GM13977 (cell line): ENCODE data around the gene HMX1.

Source experiments
- DNase-seq: peaks from one replicate; pipeline ENCODE4 v3.0.0; 2012; ENCODE audit warnings: low spot score
- in situ Hi-C: fragments of 300-500 bp; cut with MboI; formaldehyde crosslinking; loops from one replicate; pipeline ENCODE4 v1.12.0; 2022; ENCODE audit warnings: low sequenced_read_pairs, low pct_unique_long_range_greater_than_20kb, mixed read lengths, inconsistent platforms; ENCODE audit not compliant: unreplicated experiment
- TF ChIP-seq, protein P1 (sequence below): IDR thresholded peaks from 2 replicates; pipeline ENCODE4 v1.5.1; 2012; ENCODE audit warnings: mild to moderate bottlenecking, control low read depth; ENCODE audit not compliant: insufficient read depth; ENCODE audit errors: extremely low read depth, missing control alignments

Gene HMX1

DNA sequence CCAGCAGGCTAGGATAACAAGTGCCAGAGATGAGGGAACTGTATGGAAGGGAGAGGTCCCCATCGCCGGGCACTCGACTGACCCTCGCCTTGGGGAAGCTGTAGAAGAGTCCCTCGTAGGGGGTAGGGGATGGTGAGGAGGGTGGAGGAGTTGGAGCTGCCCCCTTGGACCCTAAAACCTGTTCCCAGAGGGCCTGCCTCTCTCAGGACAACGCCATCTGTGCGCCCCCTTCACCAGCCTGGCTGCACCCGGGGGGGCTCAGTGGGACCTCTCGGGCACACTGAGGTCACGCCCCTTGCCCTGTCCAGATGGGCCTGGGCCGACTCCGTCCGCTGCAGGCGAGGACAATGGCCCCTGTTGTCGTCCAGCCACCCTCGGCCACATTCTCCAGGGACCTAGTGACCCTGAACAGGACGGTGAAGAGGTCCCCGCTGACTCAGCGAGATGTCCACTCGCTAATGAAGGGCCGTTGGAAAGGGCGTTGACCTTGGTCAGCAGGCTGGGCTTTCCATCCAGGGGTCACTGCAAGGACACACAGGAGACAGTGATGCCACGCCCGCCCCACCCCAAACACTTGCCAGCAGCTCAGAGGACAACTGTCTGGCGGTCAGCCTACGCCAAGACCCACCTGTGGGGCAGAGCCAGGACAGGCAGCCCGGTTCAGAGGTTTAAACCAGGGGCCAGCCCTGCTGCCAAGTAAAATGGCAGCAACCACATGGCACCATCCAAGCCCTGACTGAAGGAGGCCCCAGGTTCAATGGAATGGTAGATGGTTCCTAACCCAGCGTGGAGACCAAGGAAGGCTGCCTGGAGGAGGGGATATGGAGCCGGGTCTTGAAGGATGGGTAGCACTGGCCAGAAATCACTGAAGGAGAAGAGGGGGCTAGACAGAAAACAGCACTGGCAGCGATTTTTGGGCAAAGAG is 51.2 kb downstream of the HMX1 start:
- DNase-seq: no peak
- in situ Hi-C loops: no loop called here
- TF ChIP-seq, protein P1, sequence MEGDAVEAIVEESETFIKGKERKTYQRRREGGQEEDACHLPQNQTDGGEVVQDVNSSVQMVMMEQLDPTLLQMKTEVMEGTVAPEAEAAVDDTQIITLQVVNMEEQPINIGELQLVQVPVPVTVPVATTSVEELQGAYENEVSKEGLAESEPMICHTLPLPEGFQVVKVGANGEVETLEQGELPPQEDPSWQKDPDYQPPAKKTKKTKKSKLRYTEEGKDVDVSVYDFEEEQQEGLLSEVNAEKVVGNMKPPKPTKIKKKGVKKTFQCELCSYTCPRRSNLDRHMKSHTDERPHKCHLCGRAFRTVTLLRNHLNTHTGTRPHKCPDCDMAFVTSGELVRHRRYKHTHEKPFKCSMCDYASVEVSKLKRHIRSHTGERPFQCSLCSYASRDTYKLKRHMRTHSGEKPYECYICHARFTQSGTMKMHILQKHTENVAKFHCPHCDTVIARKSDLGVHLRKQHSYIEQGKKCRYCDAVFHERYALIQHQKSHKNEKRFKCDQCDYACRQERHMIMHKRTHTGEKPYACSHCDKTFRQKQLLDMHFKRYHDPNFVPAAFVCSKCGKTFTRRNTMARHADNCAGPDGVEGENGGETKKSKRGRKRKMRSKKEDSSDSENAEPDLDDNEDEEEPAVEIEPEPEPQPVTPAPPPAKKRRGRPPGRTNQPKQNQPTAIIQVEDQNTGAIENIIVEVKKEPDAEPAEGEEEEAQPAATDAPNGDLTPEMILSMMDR: no peak

DNA sequence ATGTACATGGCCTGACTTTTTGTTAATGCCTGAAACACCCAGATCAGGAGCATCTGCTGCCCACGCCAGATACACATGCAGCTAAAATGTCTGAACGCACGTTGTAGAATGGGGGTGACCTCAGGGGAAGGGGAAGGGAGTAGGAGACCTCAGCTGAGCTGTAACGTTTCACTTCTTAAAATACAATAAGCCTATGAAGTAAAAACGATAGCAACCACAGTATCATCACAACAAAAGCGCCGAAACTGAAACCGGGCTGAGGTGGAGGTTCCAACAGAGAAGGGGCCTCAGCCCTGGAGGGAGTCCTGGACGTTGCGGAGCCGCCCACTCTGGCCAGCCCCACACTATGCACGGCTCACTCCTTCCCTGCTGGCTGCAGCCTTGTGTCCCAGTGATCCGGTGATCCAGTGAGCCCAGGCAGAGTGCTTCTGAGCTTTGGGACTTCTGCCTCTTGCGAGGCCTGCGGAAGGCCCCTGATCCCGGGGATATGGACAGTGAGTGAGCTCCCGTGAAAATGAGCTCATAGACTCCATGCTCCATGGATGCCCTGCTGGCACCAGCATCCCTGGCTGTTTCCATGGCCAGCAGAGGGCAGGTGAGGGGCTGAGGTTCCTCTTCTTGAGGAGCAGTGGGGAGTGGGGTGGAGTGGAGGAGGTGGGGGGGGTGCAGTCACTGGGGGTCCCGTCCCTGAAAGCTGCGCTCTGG is 52.0 kb downstream of the HMX1 start:
- in situ Hi-C loops: no loop called here
- no peak for DNase-seq
- TF ChIP-seq, protein P1: no peak

DNA sequence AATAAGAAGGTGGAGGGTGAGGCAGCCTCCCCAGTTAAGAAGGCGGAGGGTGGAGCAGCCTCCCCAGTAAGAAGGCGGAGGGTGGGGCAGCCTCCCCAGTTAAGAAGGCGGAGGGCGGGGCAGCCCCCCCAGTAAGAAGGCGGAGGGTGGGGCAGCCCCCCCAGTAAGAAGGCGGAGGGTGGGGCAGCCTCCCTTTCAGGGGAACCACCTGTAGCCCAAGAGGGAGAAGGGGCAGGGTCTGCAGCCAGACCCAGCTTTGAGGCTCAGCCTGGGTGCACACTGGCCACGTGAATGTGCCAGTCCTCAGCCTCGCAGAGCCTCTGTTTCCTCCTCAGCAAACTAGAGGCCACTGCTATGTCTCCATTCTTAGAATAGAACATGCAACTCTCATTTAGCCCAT is 52.6 kb downstream of the HMX1 start:
- in situ Hi-C loops: no loop called here
- TF ChIP-seq, protein P1: no peak
- DNase-seq: no peak

DNA sequence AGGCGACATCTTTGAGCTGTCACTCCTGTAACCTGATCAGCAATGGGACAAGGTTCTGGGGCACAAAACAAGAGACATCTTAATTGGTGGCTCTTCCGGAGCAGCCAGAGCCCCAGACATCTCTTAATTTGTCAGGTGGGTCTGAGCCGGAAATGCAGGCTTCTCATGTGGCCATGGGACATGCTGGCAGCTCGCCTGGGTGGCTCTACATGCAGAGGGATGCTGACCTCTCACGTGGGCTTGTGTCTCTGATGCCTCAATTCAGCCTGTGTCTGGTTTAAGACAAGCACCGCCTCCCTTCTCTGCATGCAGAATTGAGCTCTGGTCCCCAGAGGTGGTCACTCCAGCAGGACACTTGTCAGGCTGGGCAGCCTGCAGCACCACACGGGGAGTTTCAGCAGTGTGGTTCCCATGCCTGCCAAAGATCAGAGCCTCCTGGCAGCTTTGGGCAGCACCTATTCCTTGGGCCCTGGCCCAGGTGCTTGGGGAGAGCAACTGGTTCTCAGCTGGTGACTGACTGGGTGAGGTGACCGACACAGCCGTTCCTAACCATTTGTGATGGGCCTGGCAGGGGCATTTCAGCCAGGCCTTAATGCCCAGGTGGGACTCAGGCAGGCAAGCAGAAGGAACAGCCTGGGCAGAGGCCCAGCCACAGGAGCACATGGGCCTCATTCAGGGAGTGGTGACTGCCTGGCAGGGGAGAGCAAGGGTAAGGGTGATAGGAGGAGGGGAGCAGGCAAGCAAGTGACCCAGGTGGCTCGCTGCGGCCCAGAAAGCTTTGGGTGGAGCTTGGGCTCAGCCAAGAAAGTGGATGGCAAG is 53.4 kb downstream of the HMX1 start:
- in situ Hi-C loops: no loop called here
- TF ChIP-seq, protein P1: no peak
- no peak for DNase-seq

DNA sequence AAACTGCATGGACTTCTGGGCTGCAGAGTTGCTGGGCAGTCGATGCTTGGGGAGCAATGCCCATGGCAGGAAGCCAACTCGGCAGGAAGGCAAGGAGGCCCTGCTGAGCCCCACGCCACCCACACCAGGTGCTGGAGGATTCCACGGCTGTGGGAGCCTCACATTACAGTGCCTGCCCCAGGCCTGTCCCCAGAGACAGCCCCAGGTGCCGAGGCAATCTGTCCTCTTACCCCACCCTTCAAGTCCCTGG is 53.9 kb downstream of the HMX1 start:
- TF ChIP-seq, protein P1: no peak
- in situ Hi-C loops: no loop called here
- DNase-seq: no peak

DNA sequence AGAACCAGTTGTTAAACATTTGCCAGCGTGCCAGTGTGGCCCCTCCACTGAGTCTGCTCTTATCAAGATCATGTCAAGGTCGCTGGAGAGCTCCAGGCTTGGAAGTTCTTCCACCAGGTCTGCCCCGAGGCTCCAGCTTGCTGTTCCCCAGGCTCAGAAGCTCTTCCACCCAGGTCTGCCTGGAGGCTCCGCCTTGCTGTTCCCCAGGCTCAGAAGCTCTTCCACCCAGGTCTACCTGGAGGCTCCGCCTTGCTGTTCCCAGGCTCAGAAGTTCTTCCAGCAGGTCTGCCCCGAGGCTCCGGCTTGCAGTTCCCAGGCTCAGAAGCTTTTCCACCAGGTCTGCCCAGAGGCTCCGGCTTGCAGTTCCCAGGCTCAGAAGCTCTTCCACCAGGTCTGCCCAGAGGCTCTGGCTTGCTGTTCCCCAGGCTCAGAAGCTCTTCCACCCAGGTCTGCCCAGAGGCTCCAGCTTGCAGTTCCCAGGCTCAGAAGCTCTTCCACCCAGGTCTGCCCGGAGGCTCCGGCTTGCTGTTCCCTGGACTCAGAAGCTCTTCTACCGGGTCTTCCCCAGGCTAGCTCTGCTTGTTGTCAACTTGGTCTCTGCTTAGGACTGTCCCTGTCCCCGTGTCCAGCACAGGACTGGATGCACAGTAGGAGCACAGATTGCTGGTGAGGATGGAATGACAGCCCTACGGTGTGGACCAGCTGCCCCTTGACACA is 54.4 kb downstream of the HMX1 start:
- in situ Hi-C loops: no loop called here
- no peak for DNase-seq
- TF ChIP-seq, protein P1: no peak
